Neural progenitor cell (in vitro differentiated cells): ENCODE data around the gene MAOB. TPM values are rescaled to one million over a fixed set of nuclear protein-coding genes. Genes with fewer than 3 reads are reported as not detected.
A peak's percentile ranks its signal among the peaks of the same experiment; 100 is the strongest.

Source experiments
- DNase-seq: peaks from one replicate; pipeline ENCODE4 v3.0.0-alpha.2; 2016; ENCODE audit warnings: low spot score
- H2AFZ ChIP-seq: fragments of 200-600 bp; sonication (generic); replicated peaks from 2 replicates; pipeline ENCODE4 v1.6.1; 2016; ENCODE audit warnings: antibody characterized with exemption
- H3F3A ChIP-seq: fragments of 200-600 bp; sonication (generic); 2 replicates; pipeline ENCODE4 v1.6.1; 2016; ENCODE audit warnings: antibody characterized with exemption, low read depth
- H3K27ac ChIP-seq: fragments of 200-600 bp; sonication (generic); 2 replicates; pipeline ENCODE4 v1.5.1; 2016; ENCODE audit warnings: mild to moderate bottlenecking
- H3K27me3 ChIP-seq: fragments of 200-600 bp; sonication (generic); 2 replicates; pipeline ENCODE4 v1.6.1; 2016; ENCODE audit warnings: mild to moderate bottlenecking, moderate library complexity
- H3K36me3 ChIP-seq: fragments of 200-600 bp; sonication (generic); 2 replicates; pipeline ENCODE4 v1.5.1; 2016
- H3K4me1 ChIP-seq: fragments of 200-600 bp; sonication (generic); 2 replicates; pipeline ENCODE4 v1.6.1; 2016; ENCODE audit warnings: mixed run types
- H3K4me2 ChIP-seq: fragments of 200-600 bp; sonication (generic); 2 replicates; pipeline ENCODE4 v1.6.1; 2016
- H3K4me3 ChIP-seq: fragments of 200-600 bp; sonication (generic); 2 replicates; pipeline ENCODE4 v1.5.1; 2016
- H3K79me2 ChIP-seq: fragments of 200-600 bp; sonication (generic); 2 replicates; pipeline ENCODE4 v1.6.1; 2016; ENCODE audit warnings: low read depth
- H3K9ac ChIP-seq: fragments of 200-600 bp; sonication (generic); 2 replicates; pipeline ENCODE4 v1.6.1; 2016
- H3K9me3 ChIP-seq: fragments of 200-600 bp; sonication (generic); 2 replicates; pipeline ENCODE4 v1.5.1; 2016; ENCODE audit warnings: low read depth
- H4K20me1 ChIP-seq: fragments of 200-600 bp; sonication (generic); 2 replicates; pipeline ENCODE4 v1.6.1; 2016; ENCODE audit warnings: low read depth
- H3K27ac Mint-ChIP-seq: 3 replicates; pipeline ENCODE4 v1.8.0; 2021; ENCODE audit warnings: mixed read lengths
- H3K27me3 Mint-ChIP-seq: 2 replicates; pipeline ENCODE4 v1.8.0; 2022; ENCODE audit warnings: low read depth, mild to moderate bottlenecking, inconsistent platforms, moderate library complexity, mixed read lengths; ENCODE audit not compliant: insufficient read depth
- H3K36me3 Mint-ChIP-seq: 3 replicates; pipeline ENCODE4 v1.8.0; 2021; ENCODE audit warnings: mixed read lengths
- H3K4me1 Mint-ChIP-seq: 3 replicates; pipeline ENCODE4 v1.8.0; 2021; ENCODE audit warnings: mixed read lengths
- H3K4me3 Mint-ChIP-seq: 3 replicates; pipeline ENCODE4 v1.8.0; 2021; ENCODE audit warnings: mild to moderate bottlenecking, moderate library complexity, mixed read lengths
- H3K9me3 Mint-ChIP-seq: 3 replicates; pipeline ENCODE4 v1.8.0; 2020; ENCODE audit warnings: mixed read lengths
- CTCF ChIP-seq: fragments of 200-600 bp; sonication (generic); IDR thresholded peaks from 2 replicates; pipeline ENCODE4 v1.5.1; 2017; ENCODE audit warnings: antibody characterized with exemption, mild to moderate bottlenecking
- EZH2 ChIP-seq: fragments of 200-600 bp; sonication (generic); IDR thresholded peaks from 2 replicates; pipeline ENCODE4 v1.6.1; 2017; ENCODE audit warnings: antibody characterized with exemption, mild to moderate bottlenecking, moderate library complexity
- EZH2phosphoT487 ChIP-seq: fragments of 200-600 bp; sonication (generic); IDR thresholded peaks from 2 replicates; pipeline ENCODE4 v1.6.1; 2017; ENCODE audit warnings: antibody characterized with exemption
- total RNA-seq: library from RNA; depleted of rRNA; stranded (reverse); fragments of >200 nt; gene quantifications from 2 replicates; pipeline ENCODE4 v1.2.3, GENCODE V29; 2015; ENCODE audit warnings: low replicate concordance

MAOB gene
- total RNA-seq, 1 donor from 2014 or later, result 1.5 TPM

GRCh38 chrX:43840265-43840664 is 42.0 kb downstream of the MAOB start:
- H2AFZ ChIP-seq, result no peak overlapping the region
- Mint-ChIP-seq H3K36me3 (no peaks in the 10 kb centered on the region), H3K9me3 (no peaks in the 10 kb centered on the region), H3K27me3 (no peaks in the 10 kb centered on the region), H3K4me1 (no peaks in the 10 kb centered on the region), H3K27ac (no peak overlapping the region), H3K4me3 (no peak overlapping the region)
- DNase-seq, result no peak
- H4K20me1 ChIP-seq, result no peaks in the 10 kb centered on the region
- no peaks in the 10 kb centered on the region for H3K27me3 ChIP-seq
- no peak overlapping the region for H3K4me2 ChIP-seq
- TF ChIP-seq EZH2phosphoT487 (no peak), EZH2 (no peak), CTCF (no peak)
- no peak overlapping the region for H3K27ac ChIP-seq
- H3F3A ChIP-seq, result no peaks in the 10 kb centered on the region
- H3K36me3 ChIP-seq, result no peaks in the 10 kb centered on the region
- no peaks in the 10 kb centered on the region for H3K79me2 ChIP-seq
- H3K4me3 ChIP-seq, result no peak overlapping the region
- no peaks in the 10 kb centered on the region for H3K4me1 ChIP-seq
- peaks cover 3% of the 10 kb centered on the region for H3K9me3 ChIP-seq
- no peak overlapping the region for H3K9ac ChIP-seq

- H3K4me1 ChIP-seq, result no peaks in the 10 kb centered on the region
- no peak overlapping the region for H3K9ac ChIP-seq
- H3K36me3 Mint-ChIP-seq, result no peaks in the 10 kb centered on the region
- H2AFZ ChIP-seq, result no peak overlapping the region
- H3K4me1 Mint-ChIP-seq, result no peaks in the 10 kb centered on the region
- H3F3A ChIP-seq, result no peaks in the 10 kb centered on the region
- H3K4me3 Mint-ChIP-seq, result no peak overlapping the region
- H3K9me3 Mint-ChIP-seq, result no peaks in the 10 kb centered on the region
- H3K79me2 ChIP-seq, result no peaks in the 10 kb centered on the region
- H4K20me1 ChIP-seq, result no peaks in the 10 kb centered on the region
- peak; percentile 3 for DNase-seq
- no peaks in the 10 kb centered on the region for H3K27me3 ChIP-seq
- no peak overlapping the region for H3K27ac ChIP-seq
- H3K4me2 ChIP-seq, result no peak overlapping the region
- H3K27ac Mint-ChIP-seq, result no peak overlapping the region
- no peak overlapping the region for H3K4me3 ChIP-seq
- H3K9me3 ChIP-seq, result peaks cover 3% of the 10 kb centered on the region
- no peaks in the 10 kb centered on the region for H3K27me3 Mint-ChIP-seq
- no peaks in the 10 kb centered on the region for H3K36me3 ChIP-seq
- no peak for TF ChIP-seq EZH2
- TF ChIP-seq CTCF, result peak; percentile 70
Measured at GRCh38 chrX:43836435-43837184, 45.6 kb downstream of the MAOB start.

- no peaks in the 10 kb centered on the region for H3F3A ChIP-seq
- H2AFZ ChIP-seq, result no peak overlapping the region
- H3K9ac ChIP-seq, result no peak overlapping the region
- no peaks in the 10 kb centered on the region for H4K20me1 ChIP-seq
- no peak overlapping the region for H3K4me3 Mint-ChIP-seq
- no peaks in the 10 kb centered on the region for H3K4me1 ChIP-seq
- no peaks in the 10 kb centered on the region for H3K36me3 ChIP-seq
- peaks cover 3% of the 10 kb centered on the region for H3K9me3 ChIP-seq
- no peaks in the 10 kb centered on the region for H3K9me3 Mint-ChIP-seq
- no peak overlapping the region for H3K27ac Mint-ChIP-seq
- H3K4me1 Mint-ChIP-seq, result no peaks in the 10 kb centered on the region
- H3K79me2 ChIP-seq, result no peaks in the 10 kb centered on the region
- TF ChIP-seq EZH2 (no peak), CTCF (no peak), EZH2phosphoT487 (no peak)
- H3K27ac ChIP-seq, result no peak overlapping the region
- no peak for DNase-seq
- no peak overlapping the region for H3K4me3 ChIP-seq
- no peaks in the 10 kb centered on the region for H3K27me3 ChIP-seq
- H3K27me3 Mint-ChIP-seq, result no peaks in the 10 kb centered on the region
- no peak overlapping the region for H3K4me2 ChIP-seq
- H3K36me3 Mint-ChIP-seq, result no peaks in the 10 kb centered on the region
Measured at GRCh38 chrX:43835559-43835958, 46.7 kb downstream of the MAOB start.
